ENCODE results near the gene PPP2R2D.
"Not testable (repeated sequence)": the region's sequence is repeated elsewhere in the genome, so short reads cannot be mapped to it uniquely, and the experiment has no call there.

The PPP2R2D gene

DNA sequence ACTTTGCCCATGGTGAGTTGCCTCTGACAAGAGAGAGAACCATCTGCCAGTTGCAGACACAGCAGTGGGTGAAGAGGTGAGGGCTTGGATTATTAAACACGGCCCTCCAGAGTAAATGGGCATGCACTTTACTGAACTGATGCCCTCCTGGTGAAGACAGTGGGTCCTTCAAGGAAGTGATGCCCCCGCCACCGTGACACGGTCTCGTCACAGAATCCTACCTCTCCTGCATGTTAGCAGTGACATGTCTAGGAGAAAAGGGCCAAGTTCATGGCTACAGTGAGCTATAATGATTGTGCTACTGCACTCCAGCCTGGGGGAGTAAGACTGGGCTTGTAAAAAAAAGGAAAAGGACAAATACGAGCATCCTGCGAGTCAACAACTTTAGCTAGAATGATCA is 78.5 kb downstream of the PPP2R2D start:
- DNase-seq: no peak

GRCh38 chr10:131979821-131980270 is 79.0 kb downstream of the PPP2R2D start:
- DNase-seq: no peak

- no peak for DNase-seq
These were observed 79.5 kb downstream of the PPP2R2D start for GRCh38 chr10:131980321-131980720.

DNA sequence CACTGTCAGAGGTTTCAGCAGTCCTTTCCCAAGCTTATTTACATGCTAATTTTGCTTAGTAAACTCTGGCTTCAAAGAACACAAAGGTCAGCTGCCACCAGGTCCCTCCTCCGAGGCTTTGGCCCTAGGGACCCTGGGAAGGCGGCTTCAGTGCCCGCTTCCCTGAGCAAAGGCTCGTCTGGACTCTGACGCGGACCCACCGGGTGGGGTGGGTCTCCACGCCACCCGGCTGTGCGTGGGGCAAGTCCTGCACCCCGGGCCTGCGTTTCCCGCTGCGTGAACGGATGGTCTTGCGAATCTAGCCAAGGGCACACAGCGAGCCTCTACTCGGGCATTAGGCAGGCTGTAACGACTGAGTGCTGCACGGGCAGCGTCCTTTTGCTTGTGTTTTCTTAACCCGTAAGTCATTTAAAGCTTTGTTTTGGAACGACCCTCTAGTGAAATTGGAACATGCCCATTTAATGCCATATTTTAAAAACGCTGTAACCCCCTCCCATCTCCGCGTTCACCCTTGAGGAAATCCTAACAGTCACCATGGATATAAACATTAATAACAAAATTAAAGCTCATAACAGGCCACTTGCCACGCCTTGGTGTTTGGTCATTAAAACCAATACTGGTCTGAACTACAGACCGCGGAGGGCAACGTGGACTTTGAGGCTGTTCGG is 80.1 kb downstream of the PPP2R2D start:
- DNase-seq: no peak

DNA sequence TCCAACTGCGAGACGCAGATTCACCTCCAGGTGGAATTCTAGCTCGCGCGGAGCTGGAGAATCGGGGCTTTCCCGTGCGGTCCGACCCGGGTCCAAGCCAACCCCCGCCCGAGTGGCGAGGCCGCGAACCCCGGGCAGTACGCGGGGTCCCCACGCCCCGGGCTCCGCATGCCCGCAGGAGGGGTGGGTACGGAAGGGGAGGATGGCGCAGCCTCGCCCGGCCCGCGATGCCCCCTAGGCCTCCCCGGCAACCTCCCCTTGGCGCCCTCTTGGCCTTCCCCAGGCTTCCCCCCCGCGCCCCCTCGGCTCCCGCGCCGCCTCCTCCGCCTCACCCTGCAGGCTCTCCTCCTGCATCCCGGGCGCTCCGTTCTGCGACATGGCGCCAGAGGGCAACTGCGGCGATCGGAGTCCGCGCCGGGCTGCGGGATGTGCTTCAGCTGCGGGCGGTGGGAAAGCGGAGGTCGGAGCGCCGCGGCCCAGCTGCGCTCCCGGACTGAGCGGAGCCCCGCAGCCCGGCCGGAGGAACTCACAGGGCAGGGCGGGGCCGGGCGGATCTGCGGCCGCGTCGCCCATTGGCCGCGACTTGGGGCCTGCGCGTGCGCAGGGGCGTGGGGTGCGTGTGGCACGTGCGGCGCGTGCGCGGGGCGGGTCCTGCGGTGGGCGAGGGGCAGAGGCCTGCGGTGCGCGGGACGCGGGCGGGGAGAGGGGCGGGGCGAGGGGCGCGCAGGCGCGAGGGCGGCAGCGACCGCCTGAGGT is 80.8 kb downstream of the PPP2R2D start, which contains the start of gene BNIP3:
Gene BNIP3 (minus strand): TSS at position 495 of the 756 bp plus-strand sequence. CDS start 117 bp downstream, at position 378.
- peak; percentile 96 for DNase-seq

DNA sequence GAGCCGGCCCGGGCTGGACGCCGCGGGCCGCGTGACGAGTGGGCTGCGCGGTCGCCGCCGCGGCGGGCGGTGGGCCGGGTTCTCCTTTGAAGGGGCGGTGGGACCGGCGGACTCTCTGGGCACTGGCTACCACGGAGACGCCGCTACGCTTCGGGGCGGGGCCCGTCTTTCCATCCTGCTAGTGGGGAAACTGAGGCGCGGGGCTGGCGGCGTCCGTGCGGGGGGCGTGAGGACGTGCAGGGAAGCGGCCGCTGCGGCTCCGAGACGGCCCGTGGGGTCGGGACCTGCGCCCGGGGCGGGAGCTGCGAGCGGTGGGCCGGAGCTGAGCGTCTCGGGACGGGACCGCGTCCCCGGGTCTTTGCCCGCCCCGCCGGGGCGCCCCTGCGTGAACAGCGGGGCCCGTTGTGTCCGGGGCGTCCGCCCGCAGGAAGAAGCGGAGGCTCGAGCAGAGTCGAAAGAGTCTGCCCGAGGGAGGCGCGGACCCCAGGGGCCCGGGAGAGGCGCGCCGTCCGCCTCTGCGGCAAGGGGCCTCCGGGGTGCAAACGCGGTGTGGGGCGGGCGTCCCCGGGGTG is 81.5 kb downstream of the PPP2R2D start:
- DNase-seq: no peak

DNA sequence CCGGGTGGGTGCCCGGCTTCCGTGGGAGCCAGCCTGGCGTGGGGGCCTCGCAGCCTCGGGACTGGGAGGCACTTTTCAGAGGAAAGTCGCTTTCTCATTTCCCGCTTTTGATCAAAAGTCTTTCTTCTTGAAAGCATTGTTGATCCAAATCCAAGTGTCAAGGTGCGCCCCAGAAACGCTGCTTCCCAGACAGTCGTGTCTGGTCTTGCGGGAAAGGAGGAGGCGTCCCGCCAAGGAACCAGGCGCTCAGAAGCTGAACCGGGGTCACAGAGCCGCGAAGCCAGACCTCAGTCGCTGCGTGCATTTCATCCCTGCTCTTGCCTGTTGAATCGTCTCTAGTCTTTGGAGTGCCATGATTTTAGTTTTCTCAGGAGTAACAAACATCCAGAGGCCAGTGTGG is 82.0 kb downstream of the PPP2R2D start:
- DNase-seq: no peak

DNA sequence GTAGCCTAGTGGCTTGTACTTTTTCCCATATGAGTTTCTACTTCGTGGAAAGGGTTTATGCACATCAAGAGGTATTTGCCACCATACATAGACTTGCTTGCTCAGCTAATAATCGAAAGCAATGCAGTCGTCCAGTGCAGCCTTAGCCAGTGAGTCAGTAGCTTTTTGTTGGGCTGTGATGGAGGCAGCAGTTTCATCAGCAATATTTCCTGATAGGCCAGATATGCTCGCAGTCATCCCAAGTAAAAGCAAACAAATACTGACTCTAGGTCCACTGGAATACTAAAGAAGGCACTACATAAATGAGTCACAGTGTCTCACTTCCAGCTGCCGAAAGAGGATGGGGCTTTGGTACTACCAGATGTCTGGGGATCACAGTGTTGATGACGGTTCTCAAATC is 83.0 kb downstream of the PPP2R2D start:
- no peak for DNase-seq

- DNase-seq: not testable (repeated sequence)
These were observed 86.0 kb downstream of the PPP2R2D start for GRCh38 chr10:131986851-131987250.

DNA sequence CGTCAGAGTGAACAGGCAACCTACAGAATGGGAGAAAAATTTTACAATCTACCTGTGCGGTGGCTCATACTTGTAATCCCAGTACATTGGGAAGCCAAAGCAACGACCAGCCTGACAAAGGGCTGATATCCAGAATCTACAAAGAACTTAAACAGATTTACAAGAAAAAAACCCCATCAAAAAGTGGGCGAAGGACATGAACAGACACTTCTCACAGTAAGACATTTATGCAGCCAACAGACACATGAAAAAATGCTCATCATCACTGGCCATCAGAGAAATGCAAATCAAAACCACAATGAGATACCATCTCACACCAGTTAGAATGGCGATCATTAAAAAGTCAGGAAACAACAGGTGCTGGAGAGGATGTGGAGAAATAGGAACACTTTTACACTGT is 86.5 kb downstream of the PPP2R2D start:
- DNase-seq: not testable (repeated sequence)

GRCh38 chr10:131987786-131988185 is 87.0 kb downstream of the PPP2R2D start:
- DNase-seq: not testable (repeated sequence)

DNA sequence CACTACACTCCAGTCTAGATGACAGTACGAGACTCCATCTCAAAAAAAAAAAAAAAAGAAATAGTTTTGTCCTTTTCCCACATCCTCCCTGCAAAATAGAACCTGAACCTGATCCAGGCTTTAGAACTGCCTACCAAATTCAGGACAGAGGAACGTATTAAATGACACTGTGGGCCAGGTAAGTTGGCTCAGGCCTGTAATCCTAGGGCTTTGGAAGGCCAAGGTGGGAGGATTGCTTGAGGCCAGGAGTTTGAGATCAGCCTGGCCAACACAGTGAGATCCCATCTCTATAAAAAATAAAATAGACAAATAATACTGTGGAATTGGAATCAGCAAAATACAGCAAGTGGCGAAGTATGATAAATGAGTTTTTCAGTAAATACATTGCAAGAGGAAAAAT is 90.9 kb downstream of the PPP2R2D start:
- no peak for DNase-seq

DNA sequence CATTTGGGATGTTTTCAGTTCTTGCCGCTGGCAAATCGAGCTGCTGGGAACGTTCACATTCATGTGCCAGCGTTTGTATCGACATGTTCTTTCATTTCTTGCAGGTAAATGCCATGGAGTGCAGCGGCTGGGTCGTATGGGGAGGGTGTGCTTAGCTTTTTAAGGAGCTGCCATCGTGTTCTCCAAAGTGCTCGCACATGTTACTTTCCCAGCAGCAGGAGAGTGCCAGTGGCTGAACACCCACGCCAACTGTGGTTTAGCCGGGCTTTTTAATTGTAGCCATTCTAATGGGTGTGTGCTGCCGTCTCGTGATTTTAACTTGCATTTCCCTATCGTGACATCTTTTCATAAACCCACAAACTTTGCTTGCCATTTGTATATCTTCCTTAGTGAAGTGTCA is 92.5 kb downstream of the PPP2R2D start:
- DNase-seq: no peak

DNA sequence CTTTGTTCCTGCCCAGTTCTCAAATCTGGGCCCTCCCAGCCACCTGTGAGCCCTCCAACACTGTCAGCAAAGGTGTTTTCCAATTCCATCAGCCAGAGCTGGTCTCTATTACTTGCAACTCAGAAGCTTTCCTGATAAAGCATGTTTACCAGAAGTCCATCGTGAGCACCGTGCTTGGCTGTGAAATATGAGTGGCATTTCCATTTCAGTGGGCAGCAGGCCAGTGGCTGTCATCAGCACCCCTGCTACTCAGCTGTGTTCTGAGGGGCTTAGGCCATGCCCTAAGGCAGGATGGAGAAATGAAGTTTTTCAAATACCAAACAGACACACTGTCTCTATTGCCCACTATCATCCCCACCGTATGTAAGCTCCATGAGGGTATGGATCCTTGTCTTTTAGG is 93.6 kb downstream of the PPP2R2D start:
- no peak for DNase-seq

DNA sequence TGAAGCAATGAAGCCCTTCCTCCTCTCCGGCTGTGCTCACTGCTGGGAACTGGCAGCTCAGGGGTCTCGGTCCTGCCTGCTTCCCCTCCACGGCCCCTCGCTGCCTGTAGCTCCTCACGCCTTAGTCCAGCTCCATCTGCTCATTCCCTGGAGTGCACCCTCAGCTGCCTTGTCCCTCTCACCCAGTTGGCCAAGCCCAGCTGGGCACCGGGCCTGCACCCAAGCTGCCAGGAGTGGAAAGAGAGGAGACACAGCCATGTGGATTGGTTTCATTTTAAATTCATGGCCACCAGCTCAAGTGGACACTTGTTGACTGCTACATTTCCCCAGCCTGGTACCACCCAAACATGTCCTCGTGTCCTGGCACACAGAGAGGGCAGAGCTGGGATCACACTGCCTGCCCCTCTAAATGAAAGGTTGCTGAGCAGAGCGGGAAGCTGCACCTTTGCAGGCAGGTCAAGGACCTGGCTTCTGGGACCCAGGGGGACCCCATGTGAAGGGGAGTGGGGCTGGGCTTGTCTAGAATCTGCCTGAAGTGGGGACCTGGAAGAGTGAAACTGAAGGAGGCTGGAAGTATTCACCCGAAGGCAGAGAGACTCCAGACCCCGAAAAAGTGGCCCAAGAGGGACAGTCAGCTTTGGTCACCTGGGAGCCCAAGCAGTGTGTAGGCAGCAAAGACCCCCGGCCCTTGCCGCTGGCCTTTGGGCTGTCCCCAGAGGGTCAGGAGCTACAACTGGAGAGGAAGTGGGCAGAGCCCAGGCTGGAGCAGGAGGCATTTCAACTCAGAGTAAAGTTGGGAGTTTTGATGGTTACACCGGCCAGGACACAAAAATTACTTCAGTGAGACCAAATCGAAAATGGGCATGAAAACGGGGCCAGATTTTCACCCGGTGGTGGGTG is 95.9 kb downstream of the PPP2R2D start:
- DNase-seq: no peak

- DNase-seq: no peak
These were observed 96.7 kb downstream of the PPP2R2D start for GRCh38 chr10:131997366-131998049.

DNA sequence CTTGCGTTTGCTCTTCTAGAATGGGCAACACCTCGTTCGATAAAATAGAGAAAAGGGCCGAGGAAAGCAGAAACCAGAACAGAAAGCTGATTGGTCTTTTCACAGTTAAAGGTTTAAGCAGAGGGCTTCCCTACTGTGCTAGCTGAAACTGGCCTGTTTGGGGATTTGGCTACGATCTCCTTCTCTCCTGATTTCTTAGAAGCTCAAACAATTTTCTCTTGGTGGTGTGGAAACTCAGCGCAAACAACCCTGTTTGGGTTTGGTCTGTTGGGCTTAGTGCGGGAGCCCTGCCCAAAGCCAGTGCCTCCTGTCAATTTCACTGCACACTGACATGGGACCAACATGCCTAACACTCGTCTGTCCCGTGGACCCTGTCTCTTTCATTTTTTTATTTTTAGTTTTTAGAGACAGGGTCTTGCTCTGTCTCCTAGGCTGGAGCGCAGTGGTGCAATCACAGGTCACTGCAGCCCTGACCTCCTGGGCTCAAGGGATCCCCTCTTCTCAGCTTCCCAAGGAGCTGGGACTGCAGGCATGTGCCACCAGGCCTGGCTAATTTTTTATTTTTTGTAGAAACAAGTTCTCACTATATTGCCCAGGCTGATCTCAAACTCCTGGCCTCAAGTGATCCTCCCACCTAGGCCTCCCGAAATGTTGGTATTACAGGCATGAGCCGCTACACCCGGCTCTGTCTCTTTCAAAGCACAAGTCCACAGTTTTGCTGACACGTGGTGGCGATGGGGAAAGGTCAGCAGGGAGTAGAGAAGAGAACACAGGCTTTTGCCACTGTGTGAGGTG is 97.4 kb downstream of the PPP2R2D start:
- no peak for DNase-seq

GRCh38 chr10:131998845-131999681 is 98.3 kb downstream of the PPP2R2D start:
- no peak for DNase-seq

DNA sequence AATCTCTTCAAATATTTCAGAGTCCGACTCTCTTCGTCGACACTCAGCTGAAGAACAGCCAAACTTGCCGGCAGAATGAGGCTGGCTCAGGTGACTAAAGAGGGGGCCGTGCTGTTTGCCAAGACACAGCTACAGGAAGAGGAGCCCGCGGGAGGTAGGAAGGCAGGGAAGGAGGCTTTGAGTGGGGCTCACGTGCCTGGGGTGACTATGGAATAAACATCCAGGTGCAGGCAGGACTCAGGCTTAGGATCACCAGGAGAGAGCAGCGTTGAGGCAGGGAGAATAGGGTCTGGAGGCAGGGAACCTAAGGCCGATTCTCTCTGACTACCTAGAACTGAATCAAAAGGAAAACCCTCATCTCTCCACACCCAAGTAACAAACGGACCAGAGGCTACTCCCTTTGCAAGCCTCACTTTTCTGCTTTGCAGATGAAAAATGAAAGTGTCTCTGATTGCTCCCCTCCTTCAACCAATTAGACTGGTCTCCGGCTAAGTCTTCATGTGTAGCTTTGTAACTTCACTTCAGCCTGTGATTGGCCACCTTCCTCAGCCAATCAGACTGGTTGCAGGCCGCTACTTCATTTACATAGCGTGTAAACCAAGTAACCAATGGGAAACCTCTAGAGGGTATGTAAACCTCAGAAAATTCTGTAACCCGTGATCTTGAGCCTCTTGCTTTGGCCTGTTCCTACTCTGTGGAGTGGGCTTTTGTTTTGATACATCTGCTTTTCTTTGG is 100.6 kb downstream of the PPP2R2D start:
- no peak for DNase-seq

- no peak for DNase-seq
These were observed 101.2 kb downstream of the PPP2R2D start for GRCh38 chr10:132002004-132002403.
